WI38 (cell line): ENCODE measurements around the gene IBTK.

ENCODE experiments used
- H3K4me3 ChIP-seq: 2 replicates; pipeline ENCODE4 v1.5.1; 2011; ENCODE audit warnings: low read depth, mild to moderate bottlenecking, control low read depth, low read length
- TF ChIP-seq, protein P1 (sequence below): IDR thresholded peaks from 2 replicates; pipeline ENCODE4 v1.5.1; 2012; ENCODE audit warnings: low read depth, mild to moderate bottlenecking, control low read depth, low read length

Gene IBTK

DNA sequence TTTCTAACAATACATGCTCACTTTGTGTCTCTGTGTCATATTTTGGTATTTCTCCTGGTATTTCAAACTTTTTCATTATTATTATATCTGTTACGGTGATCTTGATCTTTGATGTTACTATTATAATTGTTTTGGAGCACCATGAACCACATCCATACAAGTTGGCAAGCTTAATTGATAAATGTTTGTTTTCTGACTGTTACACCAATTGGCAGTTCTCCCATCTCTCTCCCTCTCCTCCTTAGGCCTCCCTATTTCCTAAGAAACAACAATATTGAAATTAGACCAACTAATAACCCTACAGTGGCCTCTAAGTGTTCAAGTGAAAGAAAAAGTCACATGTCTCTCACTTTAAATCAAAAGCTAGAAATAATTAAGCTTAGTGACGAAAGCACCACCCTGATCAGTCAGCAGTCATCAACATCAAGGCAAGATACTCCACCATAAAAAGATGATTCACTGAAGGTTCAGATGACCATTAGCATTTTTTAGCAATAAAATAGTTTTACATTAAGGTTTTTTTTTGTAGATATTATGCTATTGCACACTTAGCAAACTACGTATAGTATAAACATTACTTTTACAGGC is 61.5 kb downstream of the IBTK start:
- TF ChIP-seq, protein P1, sequence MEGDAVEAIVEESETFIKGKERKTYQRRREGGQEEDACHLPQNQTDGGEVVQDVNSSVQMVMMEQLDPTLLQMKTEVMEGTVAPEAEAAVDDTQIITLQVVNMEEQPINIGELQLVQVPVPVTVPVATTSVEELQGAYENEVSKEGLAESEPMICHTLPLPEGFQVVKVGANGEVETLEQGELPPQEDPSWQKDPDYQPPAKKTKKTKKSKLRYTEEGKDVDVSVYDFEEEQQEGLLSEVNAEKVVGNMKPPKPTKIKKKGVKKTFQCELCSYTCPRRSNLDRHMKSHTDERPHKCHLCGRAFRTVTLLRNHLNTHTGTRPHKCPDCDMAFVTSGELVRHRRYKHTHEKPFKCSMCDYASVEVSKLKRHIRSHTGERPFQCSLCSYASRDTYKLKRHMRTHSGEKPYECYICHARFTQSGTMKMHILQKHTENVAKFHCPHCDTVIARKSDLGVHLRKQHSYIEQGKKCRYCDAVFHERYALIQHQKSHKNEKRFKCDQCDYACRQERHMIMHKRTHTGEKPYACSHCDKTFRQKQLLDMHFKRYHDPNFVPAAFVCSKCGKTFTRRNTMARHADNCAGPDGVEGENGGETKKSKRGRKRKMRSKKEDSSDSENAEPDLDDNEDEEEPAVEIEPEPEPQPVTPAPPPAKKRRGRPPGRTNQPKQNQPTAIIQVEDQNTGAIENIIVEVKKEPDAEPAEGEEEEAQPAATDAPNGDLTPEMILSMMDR: no peak
- H3K4me3 ChIP-seq: no peak overlapping the region

DNA sequence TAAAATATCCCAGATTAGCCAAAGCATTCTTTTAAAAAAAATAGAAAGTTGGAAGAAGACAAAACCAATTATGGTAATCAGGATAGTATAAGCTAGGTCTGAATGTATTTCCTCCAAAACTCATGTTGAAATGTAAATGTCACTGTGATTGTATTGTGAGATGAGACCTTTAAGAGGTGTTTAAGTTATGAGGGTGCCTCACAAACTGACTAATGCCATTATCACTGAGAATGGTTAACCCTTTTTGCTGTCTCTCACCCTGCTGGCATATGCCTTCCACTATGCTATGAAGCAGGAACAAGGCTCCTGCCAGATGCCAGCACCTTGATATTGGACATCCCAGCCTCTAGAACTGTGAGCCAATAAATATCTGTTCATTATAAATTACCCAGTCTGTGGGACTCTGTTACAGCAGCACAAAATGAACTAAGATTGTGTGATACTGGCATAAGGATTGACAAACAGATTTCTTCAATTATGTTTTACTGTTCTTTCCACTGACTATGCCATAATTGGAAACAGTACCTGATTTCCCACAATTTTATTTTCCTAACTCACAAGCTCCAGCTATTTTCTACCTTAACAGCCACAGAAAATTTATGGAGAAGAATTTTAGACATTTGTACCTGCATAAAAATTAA is 63.8 kb downstream of the IBTK start:
- TF ChIP-seq, protein P1: no peak
- H3K4me3 ChIP-seq: no peak overlapping the region

DNA sequence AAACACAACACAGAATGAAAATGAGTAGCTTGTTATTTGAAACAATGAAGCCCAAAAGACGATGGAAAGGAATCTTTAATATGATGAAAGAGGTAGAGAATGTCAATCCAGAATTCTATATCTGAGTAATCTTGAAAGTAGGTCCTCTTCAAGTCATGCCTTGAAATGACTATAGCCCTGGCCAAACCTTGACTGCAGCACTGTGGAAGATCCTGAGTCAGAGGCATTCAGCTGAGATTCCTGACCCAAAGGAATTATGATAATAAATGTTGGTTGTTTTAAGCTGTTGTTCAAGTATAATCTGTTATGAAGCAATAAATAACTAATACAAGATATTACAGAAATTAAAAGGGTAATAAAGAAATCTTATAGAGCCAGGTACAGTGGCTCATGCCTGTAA is 64.8 kb downstream of the IBTK start:
- TF ChIP-seq, protein P1: no peak
- no peak overlapping the region for H3K4me3 ChIP-seq

DNA sequence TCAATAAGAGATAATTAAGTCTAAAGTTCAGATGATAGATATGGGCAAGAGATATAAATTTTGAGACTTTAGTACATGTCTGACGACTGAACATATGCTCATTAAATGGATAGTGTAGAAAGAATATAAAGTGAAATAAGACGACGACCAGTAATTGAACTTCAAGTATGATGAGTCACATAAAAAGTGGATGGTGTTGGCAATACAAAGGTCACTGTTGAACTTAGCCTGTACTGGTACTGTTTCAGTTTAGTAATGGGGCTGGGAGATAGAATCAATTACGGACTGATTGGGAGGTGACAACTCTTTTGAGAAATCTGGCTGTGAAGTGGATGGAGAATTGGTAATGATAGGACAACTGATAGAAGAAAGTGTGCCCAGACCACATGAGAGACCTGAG is 68.1 kb downstream of the IBTK start:
- TF ChIP-seq, protein P1: no peak
- H3K4me3 ChIP-seq: no peak overlapping the region

DNA sequence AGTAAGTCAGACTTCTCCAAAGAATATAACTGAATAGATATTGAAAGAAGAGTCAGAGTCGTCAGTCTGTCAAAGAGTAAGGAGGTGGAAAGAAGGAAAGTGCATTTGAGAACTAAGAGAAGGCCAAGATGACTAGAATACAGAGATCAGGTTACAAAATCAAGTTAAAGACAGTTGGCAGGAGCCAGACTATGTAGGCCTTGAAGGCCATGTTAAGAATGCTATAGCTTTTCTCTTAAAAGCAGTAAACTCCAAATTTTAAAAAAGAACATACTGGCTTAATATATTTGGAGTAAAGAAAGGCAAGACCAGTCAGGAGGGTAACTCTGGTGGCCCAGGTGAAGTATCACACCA is 68.8 kb downstream of the IBTK start:
- no peak overlapping the region for H3K4me3 ChIP-seq
- TF ChIP-seq, protein P1: no peak

DNA sequence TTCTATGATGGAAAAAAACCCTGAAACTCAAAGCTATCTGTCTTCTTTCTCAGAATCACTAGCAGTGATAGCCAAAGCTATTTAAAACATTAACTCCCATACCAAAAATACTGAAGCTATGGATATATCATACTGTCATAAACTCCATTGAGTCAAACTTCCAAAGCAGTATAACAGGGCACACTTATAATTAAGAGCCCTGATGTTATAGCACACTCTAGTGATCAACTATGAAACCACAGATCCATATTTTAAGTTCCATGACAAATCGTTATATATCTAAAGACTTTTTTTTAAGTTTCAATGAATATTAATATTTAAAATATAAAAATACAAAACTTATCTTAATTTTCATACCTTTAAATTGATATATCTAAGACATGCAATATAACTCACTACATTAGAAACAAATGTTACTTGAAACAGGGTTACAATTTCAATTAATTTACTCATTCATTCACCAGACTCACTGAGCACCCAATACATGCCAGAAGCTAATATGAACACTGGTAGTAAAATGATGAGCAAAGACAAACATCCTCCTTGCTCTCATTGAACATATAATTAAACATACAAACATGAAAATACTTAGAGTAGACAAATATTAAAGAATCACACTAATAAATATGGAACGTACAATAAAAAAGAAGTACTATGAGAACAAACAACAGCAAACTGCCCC is 69.3 kb downstream of the IBTK start:
- no peak overlapping the region for H3K4me3 ChIP-seq
- TF ChIP-seq, protein P1: peak; percentile 24; the same call in 1 of the 2 replicates

DNA sequence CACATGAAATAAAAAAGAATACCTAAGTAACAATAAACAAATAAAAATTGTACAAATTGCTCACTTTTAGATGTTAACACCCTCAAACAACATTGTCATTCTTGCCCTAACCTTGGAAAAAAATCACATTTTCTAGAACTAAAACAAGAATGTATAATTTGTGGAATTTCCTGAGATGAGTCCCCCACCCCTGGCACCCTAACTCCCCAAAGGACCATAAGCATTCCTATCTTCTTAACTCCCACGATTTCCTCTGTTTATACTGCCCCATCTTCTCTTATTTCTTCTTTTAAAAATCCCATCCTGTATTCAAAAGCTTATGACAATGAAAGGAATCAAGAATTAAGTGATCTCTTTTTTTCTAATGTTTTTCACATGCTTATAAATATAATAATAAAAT is 70.9 kb downstream of the IBTK start:
- H3K4me3 ChIP-seq: no peak overlapping the region
- TF ChIP-seq, protein P1: no peak
